NT2/D1 (cell line): ENCODE measurements around the gene PHYKPL.
A peak's percentile ranks its signal among the peaks of the same experiment; 100 is the strongest.

Experiments used
- DNase-seq: peaks from one replicate; pipeline ENCODE4 v3.0.0-alpha.2; 2011; ENCODE audit warnings: low read depth, low spot score
- H3K27me3 ChIP-seq: 2 replicates; pipeline ENCODE4 v1.6.0; 2011; ENCODE audit warnings: mild to moderate bottlenecking; ENCODE audit not compliant: insufficient read length, insufficient read depth
- H3K36me3 ChIP-seq: 2 replicates; pipeline ENCODE4 v1.6.1; 2011; ENCODE audit warnings: mild to moderate bottlenecking, low read length, mixed read lengths; ENCODE audit not compliant: insufficient read depth, insufficient read length
- H3K4me1 ChIP-seq: 2 replicates; pipeline ENCODE4 v1.5.1; 2011; ENCODE audit not compliant: insufficient read depth, insufficient read length
- H3K4me3 ChIP-seq: 2 replicates; pipeline ENCODE4 v1.5.1; 2011; ENCODE audit warnings: low read depth; ENCODE audit not compliant: insufficient read length
- H3K9ac ChIP-seq: 2 replicates; pipeline ENCODE4 v1.6.0; 2011; ENCODE audit warnings: low read depth; ENCODE audit not compliant: insufficient read length
- H3K9me3 ChIP-seq: 2 replicates; pipeline ENCODE4 v1.5.1; 2011; ENCODE audit warnings: mild to moderate bottlenecking, low read length; ENCODE audit not compliant: insufficient read depth
- SUZ12 ChIP-seq: IDR thresholded peaks from 2 replicates; pipeline ENCODE4 v1.6.1; 2011; ENCODE audit not compliant: insufficient read length, insufficient read depth; ENCODE audit errors: extremely low read depth
- YY1 ChIP-seq: IDR thresholded peaks from 2 replicates; pipeline ENCODE4 v1.6.1; 2011; ENCODE audit not compliant: insufficient read length, insufficient read depth
- ZNF274 ChIP-seq: IDR thresholded peaks from 2 replicates; pipeline ENCODE4 v1.6.1; 2011; ENCODE audit warnings: mild to moderate bottlenecking, low read depth, low read length

Gene PHYKPL

GRCh38 chr5:178192244-178192643 lies 40.4 kb downstream of the PHYKPL start:
- Histone ChIP-seq H3K4me1 (peaks cover 6% of the 10 kb centered on the region), H3K9ac (no peak overlapping the region), H3K36me3 (no peaks in the 10 kb centered on the region), H3K4me3 (no peak overlapping the region), H3K27me3 (no peaks in the 10 kb centered on the region), H3K9me3 (no peaks in the 10 kb centered on the region; the same call in 1 of the 2 replicates)
- no peak for TF ChIP-seq SUZ12
- no peak for TF ChIP-seq ZNF274
- no peak for TF ChIP-seq YY1
- no peak for DNase-seq

- H3K9ac ChIP-seq, result no peak overlapping the region
- no peaks in the 10 kb centered on the region; the same call in 1 of the 2 replicates for H3K9me3 ChIP-seq
- TF ChIP-seq ZNF274, result no peak
- DNase-seq, result no peak
- H3K4me1 ChIP-seq, result peaks cover 6% of the 10 kb centered on the region
- H3K27me3 ChIP-seq, result no peaks in the 10 kb centered on the region
- H3K36me3 ChIP-seq, result no peaks in the 10 kb centered on the region
- no peak overlapping the region for H3K4me3 ChIP-seq
These were observed 40.9 kb downstream of the PHYKPL start for GRCh38 chr5:178191661-178192060.

GRCh38 chr5:178189433-178189832 lies 43.2 kb downstream of the PHYKPL start:
- DNase-seq, result no peak
- Histone ChIP-seq H3K4me3 (no peak overlapping the region), H3K9me3 (no peaks in the 10 kb centered on the region; the same call in 1 of the 2 replicates), H3K36me3 (no peaks in the 10 kb centered on the region), H3K4me1 (peaks cover 4% of the 10 kb centered on the region), H3K9ac (no peak overlapping the region), H3K27me3 (no peaks in the 10 kb centered on the region)
- TF ChIP-seq YY1, result no peak
- no peak for TF ChIP-seq SUZ12
- TF ChIP-seq ZNF274, result no peak

GRCh38 chr5:178187014-178187413 lies 45.6 kb downstream of the PHYKPL start, which contains the start of gene GMCL2:
TSS of gene GMCL2 (minus strand) at chr5:178187371. CDS start at chr5:178187299, 72 bp downstream.
- no peaks in the 10 kb centered on the region for H3K36me3 ChIP-seq
- H3K9me3 ChIP-seq, result no peaks in the 10 kb centered on the region
- peaks cover 4% of the 10 kb centered on the region for H3K4me1 ChIP-seq
- H3K4me3 ChIP-seq, result no peak within 1 kb of the TSS
- TF ChIP-seq SUZ12, result no peak
- TF ChIP-seq YY1, result no peak
- no peak for TF ChIP-seq ZNF274
- H3K9ac ChIP-seq, result no peak within 1 kb of the TSS
- H3K27me3 ChIP-seq, result no peaks in the 10 kb centered on the region
- no peak for DNase-seq

- H3K36me3 ChIP-seq, result no peaks in the 10 kb centered on the region
- no peak overlapping the region for H3K4me3 ChIP-seq
- H3K27me3 ChIP-seq, result no peaks in the 10 kb centered on the region
- H3K4me1 ChIP-seq, result peaks cover 4% of the 10 kb centered on the region
- TF ChIP-seq YY1 (no peak), ZNF274 (no peak), SUZ12 (no peak)
- no peak for DNase-seq
- H3K9me3 ChIP-seq, result no peaks in the 10 kb centered on the region
- no peak overlapping the region for H3K9ac ChIP-seq
These were observed 46.2 kb downstream of the PHYKPL start for GRCh38 chr5:178186427-178186826.

GRCh38 chr5:178182158-178182876 lies 50.3 kb downstream of the PHYKPL start:
- Histone ChIP-seq H3K36me3 (no peaks in the 10 kb centered on the region), H3K9me3 (no peaks in the 10 kb centered on the region), H3K4me1 (peaks cover 4% of the 10 kb centered on the region), H3K9ac (no peak overlapping the region), H3K4me3 (no peak overlapping the region), H3K27me3 (no peaks in the 10 kb centered on the region)
- no peak for DNase-seq
- TF ChIP-seq YY1 (no peak), ZNF274 (no peak), SUZ12 (no peak)

- TF ChIP-seq YY1, result no peak
- no peak for TF ChIP-seq SUZ12
- Histone ChIP-seq H3K4me3 (no peak overlapping the region), H3K36me3 (no peaks in the 10 kb centered on the region), H3K4me1 (peaks cover 4% of the 10 kb centered on the region), H3K9ac (peak overlapping the region; percentile 36), H3K9me3 (no peaks in the 10 kb centered on the region), H3K27me3 (no peaks in the 10 kb centered on the region)
- peak; percentile 61 for DNase-seq
These were observed 52.3 kb downstream of the PHYKPL start for GRCh38 chr5:178180141-178180863.
